ENCODE results near the gene ARNT2. TPM values are rescaled to one million over a fixed set of nuclear protein-coding genes. Genes with fewer than 3 reads are reported as not detected.

ARNT2 gene
- total and polyA plus RNA-seq, 2 experiments from 2014 or later, result 4.6 to 11.6 TPM

DNA sequence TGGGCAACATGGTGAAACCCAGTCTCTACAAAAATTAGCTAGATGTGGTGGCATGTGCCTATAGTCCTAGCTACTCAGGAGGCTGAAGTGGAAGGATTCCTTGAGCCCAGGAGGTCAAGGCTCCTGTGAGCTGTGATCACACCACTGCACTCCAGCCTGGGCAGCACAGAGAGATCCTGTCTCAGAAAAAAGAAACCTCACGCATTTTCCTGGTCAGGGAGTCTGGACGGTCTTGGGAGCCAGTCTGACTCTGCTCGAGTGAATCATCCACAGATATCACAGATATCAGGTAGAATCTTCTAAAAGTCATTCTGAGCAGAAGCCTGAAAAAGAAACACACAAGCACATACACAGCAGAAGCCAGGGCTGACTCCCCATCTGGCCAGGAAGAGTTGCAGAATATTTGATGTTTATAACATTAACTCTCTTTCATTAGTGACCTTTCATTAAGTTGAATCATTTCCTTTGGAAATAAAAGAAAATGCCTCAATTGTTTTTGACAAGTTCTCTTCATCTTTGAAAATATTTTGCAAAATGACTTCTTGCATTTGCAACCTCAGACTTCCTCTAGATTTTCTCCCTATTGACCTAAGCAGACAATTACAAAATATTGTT lies 234.5 kb downstream of the ARNT2 start:
- TF ChIP-seq, protein P1, sequence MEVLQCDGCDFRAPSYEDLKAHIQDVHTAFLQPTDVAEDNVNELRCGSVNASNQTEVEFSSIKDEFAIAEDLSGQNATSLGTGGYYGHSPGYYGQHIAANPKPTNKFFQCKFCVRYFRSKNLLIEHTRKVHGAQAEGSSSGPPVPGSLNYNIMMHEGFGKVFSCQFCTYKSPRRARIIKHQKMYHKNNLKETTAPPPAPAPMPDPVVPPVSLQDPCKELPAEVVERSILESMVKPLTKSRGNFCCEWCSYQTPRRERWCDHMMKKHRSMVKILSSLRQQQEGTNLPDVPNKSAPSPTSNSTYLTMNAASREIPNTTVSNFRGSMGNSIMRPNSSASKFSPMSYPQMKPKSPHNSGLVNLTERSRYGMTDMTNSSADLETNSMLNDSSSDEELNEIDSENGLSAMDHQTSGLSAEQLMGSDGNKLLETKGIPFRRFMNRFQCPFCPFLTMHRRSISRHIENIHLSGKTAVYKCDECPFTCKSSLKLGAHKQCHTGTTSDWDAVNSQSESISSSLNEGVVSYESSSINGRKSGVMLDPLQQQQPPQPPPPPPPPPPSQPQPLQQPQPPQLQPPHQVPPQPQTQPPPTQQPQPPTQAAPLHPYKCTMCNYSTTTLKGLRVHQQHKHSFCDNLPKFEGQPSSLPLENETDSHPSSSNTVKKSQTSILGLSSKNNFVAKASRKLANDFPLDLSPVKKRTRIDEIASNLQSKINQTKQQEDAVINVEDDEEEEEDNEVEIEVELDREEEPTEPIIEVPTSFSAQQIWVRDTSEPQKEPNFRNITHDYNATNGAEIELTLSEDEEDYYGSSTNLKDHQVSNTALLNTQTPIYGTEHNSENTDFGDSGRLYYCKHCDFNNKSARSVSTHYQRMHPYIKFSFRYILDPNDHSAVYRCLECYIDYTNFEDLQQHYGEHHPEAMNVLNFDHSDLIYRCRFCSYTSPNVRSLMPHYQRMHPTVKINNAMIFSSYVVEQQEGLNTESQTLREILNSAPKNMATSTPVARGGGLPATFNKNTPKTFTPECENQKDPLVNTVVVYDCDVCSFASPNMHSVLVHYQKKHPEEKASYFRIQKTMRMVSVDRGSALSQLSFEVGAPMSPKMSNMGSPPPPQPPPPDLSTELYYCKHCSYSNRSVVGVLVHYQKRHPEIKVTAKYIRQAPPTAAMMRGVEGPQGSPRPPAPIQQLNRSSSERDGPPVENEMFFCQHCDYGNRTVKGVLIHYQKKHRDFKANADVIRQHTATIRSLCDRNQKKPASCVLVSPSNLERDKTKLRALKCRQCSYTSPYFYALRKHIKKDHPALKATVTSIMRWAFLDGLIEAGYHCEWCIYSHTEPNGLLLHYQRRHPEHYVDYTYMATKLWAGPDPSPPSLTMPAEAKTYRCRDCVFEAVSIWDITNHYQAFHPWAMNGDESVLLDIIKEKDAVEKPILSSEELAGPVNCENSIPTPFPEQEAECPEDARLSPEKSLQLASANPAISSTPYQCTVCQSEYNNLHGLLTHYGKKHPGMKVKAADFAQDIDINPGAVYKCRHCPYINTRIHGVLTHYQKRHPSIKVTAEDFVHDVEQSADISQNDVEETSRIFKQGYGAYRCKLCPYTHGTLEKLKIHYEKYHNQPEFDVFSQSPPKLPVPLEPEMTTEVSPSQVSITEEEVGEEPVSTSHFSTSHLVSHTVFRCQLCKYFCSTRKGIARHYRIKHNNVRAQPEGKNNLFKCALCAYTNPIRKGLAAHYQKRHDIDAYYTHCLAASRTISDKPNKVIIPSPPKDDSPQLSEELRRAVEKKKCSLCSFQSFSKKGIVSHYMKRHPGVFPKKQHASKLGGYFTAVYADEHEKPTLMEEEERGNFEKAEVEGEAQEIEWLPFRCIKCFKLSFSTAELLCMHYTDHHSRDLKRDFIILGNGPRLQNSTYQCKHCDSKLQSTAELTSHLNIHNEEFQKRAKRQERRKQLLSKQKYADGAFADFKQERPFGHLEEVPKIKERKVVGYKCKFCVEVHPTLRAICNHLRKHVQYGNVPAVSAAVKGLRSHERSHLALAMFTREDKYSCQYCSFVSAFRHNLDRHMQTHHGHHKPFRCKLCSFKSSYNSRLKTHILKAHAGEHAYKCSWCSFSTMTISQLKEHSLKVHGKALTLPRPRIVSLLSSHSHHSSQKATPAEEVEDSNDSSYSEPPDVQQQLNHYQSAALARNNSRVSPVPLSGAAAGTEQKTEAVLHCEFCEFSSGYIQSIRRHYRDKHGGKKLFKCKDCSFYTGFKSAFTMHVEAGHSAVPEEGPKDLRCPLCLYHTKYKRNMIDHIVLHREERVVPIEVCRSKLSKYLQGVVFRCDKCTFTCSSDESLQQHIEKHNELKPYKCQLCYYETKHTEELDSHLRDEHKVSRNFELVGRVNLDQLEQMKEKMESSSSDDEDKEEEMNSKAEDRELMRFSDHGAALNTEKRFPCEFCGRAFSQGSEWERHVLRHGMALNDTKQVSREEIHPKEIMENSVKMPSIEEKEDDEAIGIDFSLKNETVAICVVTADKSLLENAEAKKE (CRISPR knock-in tag; IDR thresholded peaks at IDR 0.05), result no peak
- H3K9me2 ChIP-seq (ENCODE audit: insufficient read depth), result no peaks in the 10 kb centered on the region; the same call in 1 of the 2 replicates
- no peak overlapping the region for H3K27ac ChIP-seq (ENCODE audit: low read depth)
- H3K27me3 ChIP-seq (ENCODE audit: insufficient read depth), result no peaks in the 10 kb centered on the region
- H3K4me2 ChIP-seq, result no peak overlapping the region
- Mint-ChIP-seq H3K27me3 (ENCODE audit: insufficient read depth, low read depth, poor library complexity) (peaks cover 5% of the 10 kb centered on the region), H3K9me3 (peaks cover 14% of the 10 kb centered on the region), H3K4me3 (no peak overlapping the region), H3K4me1 (no peaks in the 10 kb centered on the region; the same call in 2 of the 3 replicates), H3K36me3 (ENCODE audit: low read depth) (peaks cover 8% of the 10 kb centered on the region; the same call in 2 of the 3 replicates), H3K27ac (no peak overlapping the region)
- no peaks in the 10 kb centered on the region for H3K79me2 ChIP-seq (replicated peaks; ENCODE audit: insufficient read depth)
- no peaks in the 10 kb centered on the region for H3K36me3 ChIP-seq (ENCODE audit: insufficient read depth)
- no peak for ATAC-seq
- H3F3A ChIP-seq (replicated peaks; ENCODE audit: low read depth), result no peaks in the 10 kb centered on the region
- no peak for DNase-seq (ENCODE audit: low spot score)
- no peaks in the 10 kb centered on the region for H3K4me1 ChIP-seq (ENCODE audit: insufficient read depth)
- H3K4me3 ChIP-seq, result no peak overlapping the region
- H2AFZ ChIP-seq, result no peak overlapping the region
- H4K20me1 ChIP-seq (replicated peaks; ENCODE audit: insufficient read depth), result no peaks in the 10 kb centered on the region

DNA sequence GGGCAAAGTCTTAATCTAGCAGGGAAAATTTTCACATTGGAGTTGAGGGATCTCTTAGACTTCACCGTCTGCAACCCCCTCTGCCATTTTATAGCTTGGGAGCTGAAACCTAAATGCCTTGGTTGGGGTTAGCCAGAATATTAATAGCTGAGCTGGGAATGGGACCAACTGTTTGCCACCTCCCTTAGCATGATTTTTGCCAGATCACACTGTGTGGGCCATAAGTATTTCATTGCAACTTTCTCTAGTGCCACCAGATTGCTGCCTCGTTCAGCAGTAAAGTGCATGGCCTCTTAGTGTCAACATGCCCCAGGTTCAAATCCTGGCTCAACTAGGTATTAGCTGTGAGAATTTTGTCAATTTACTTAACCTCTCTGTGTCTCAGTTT lies 235.0 kb downstream of the ARNT2 start:
- DNase-seq (ENCODE audit: low spot score) (no peak), ATAC-seq (no peak)
- H3K36me3 Mint-ChIP-seq (ENCODE audit: low read depth), result peaks cover 8% of the 10 kb centered on the region; the same call in 2 of the 3 replicates
- Histone ChIP-seq H3K36me3 (ENCODE audit: insufficient read depth) (no peaks in the 10 kb centered on the region), H4K20me1 (replicated peaks; ENCODE audit: insufficient read depth) (no peaks in the 10 kb centered on the region), H3K4me1 (ENCODE audit: insufficient read depth) (no peaks in the 10 kb centered on the region), H3K27me3 (ENCODE audit: insufficient read depth) (no peaks in the 10 kb centered on the region), H3K9me2 (ENCODE audit: insufficient read depth) (no peaks in the 10 kb centered on the region; the same call in 1 of the 2 replicates), H3F3A (replicated peaks; ENCODE audit: low read depth) (no peaks in the 10 kb centered on the region), H3K4me2 (no peak overlapping the region), H3K79me2 (replicated peaks; ENCODE audit: insufficient read depth) (no peaks in the 10 kb centered on the region), H3K27ac (ENCODE audit: low read depth) (no peak overlapping the region), H2AFZ (no peak overlapping the region), H3K4me3 (no peak overlapping the region)
- no peaks in the 10 kb centered on the region; the same call in 2 of the 3 replicates for H3K4me1 Mint-ChIP-seq
- no peak overlapping the region for H3K4me3 Mint-ChIP-seq
- H3K27ac Mint-ChIP-seq, result no peak overlapping the region
- peaks cover 5% of the 10 kb centered on the region for H3K27me3 Mint-ChIP-seq (ENCODE audit: insufficient read depth, low read depth, poor library complexity)
- peaks cover 14% of the 10 kb centered on the region for H3K9me3 Mint-ChIP-seq
- TF ChIP-seq JUNB (IDR thresholded peaks at IDR 0.05; ENCODE audit: unreplicated experiment), result no peak
- no peak for TF ChIP-seq ZNF331 (CRISPR knock-in tag; IDR thresholded peaks at IDR 0.05; ENCODE audit: low read depth)
- TF ChIP-seq STAT1 (IDR thresholded peaks at IDR 0.05; ENCODE audit: unreplicated experiment), result no peak
- TF ChIP-seq, protein P2, sequence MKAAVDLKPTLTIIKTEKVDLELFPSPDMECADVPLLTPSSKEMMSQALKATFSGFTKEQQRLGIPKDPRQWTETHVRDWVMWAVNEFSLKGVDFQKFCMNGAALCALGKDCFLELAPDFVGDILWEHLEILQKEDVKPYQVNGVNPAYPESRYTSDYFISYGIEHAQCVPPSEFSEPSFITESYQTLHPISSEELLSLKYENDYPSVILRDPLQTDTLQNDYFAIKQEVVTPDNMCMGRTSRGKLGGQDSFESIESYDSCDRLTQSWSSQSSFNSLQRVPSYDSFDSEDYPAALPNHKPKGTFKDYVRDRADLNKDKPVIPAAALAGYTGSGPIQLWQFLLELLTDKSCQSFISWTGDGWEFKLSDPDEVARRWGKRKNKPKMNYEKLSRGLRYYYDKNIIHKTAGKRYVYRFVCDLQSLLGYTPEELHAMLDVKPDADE (IDR thresholded peaks at IDR 0.05), result no peak
- TF ChIP-seq CREB1 (CRISPR knock-in tag; IDR thresholded peaks at IDR 0.05; ENCODE audit: low read depth), result no peak
- no peak for TF ChIP-seq POLR2AphosphoS5 (IDR thresholded peaks at IDR 0.05; ENCODE audit: low read depth)
- TF ChIP-seq, protein P3, sequence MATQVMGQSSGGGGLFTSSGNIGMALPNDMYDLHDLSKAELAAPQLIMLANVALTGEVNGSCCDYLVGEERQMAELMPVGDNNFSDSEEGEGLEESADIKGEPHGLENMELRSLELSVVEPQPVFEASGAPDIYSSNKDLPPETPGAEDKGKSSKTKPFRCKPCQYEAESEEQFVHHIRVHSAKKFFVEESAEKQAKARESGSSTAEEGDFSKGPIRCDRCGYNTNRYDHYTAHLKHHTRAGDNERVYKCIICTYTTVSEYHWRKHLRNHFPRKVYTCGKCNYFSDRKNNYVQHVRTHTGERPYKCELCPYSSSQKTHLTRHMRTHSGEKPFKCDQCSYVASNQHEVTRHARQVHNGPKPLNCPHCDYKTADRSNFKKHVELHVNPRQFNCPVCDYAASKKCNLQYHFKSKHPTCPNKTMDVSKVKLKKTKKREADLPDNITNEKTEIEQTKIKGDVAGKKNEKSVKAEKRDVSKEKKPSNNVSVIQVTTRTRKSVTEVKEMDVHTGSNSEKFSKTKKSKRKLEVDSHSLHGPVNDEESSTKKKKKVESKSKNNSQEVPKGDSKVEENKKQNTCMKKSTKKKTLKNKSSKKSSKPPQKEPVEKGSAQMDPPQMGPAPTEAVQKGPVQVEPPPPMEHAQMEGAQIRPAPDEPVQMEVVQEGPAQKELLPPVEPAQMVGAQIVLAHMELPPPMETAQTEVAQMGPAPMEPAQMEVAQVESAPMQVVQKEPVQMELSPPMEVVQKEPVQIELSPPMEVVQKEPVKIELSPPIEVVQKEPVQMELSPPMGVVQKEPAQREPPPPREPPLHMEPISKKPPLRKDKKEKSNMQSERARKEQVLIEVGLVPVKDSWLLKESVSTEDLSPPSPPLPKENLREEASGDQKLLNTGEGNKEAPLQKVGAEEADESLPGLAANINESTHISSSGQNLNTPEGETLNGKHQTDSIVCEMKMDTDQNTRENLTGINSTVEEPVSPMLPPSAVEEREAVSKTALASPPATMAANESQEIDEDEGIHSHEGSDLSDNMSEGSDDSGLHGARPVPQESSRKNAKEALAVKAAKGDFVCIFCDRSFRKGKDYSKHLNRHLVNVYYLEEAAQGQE (IDR thresholded peaks at IDR 0.05; ENCODE audit: unreplicated experiment), result no peak
- no peak for TF ChIP-seq EZH2 (IDR thresholded peaks at IDR 0.05; ENCODE audit: low read depth, unreplicated experiment)
